GM21390 (cell line): ENCODE results near the gene OGDH.
"Not testable (repeated sequence)": the region's sequence is repeated elsewhere in the genome, so short reads cannot be mapped to it uniquely, and the experiment has no call there.

Experiments used
- ATAC-seq: cut with Tn5 transposase; IDR thresholded peaks from one replicate; pipeline ENCODE4 v1.9.1; 2021; ENCODE audit not compliant: unreplicated experiment

The OGDH gene

DNA sequence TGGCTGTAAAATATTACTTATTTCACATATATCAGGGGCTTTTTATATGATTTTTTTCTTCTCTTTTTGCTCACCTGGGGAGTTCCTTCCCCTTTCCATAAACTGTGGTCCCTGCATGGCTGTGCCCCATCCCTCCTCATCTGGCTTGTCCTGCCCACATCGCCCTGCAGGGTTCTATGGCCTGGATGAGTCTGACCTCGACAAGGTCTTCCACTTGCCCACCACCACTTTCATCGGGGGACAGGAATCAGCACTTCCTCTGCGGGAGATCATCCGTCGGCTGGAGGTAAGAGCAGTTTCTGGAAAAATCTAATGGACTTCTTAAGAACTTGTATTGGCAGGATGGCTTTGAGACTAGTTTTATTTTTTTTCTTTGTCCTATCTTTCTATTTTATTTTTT is 60.1 kb downstream of the OGDH start:
- ATAC-seq = no peak

- ATAC-seq = no peak
Observed at GRCh38 chr7:44667190-44667589, 60.8 kb downstream of the OGDH start.

- ATAC-seq = no peak
Observed at GRCh38 chr7:44671069-44671468, 64.6 kb downstream of the OGDH start.

DNA sequence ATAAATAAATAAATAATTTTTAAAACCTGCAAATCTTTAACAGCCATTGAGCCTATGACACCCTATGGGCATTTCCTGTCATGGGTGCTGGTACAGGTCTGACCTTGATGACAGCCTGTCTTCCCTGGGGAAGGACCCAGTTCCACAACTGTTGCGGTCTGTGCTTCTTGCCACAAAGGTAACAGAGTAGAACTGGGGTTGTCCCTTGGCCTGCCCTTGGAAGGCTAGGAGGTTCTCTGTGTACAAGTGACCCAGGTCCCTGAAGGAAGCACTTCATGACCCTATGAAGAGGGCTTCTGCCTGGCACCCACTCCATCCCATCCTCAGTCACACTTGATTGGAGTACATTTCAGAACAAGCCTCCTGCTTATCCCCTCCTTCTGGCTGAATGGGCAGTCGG is 66.9 kb downstream of the OGDH start:
- no peak for ATAC-seq

- no peak for ATAC-seq
Observed at GRCh38 chr7:44673771-44674170, 67.3 kb downstream of the OGDH start.

- ATAC-seq = no peak
Observed at GRCh38 chr7:44674381-44674780, 68.0 kb downstream of the OGDH start.

- no peak for ATAC-seq
Observed at GRCh38 chr7:44676776-44677175, 70.3 kb downstream of the OGDH start.

DNA sequence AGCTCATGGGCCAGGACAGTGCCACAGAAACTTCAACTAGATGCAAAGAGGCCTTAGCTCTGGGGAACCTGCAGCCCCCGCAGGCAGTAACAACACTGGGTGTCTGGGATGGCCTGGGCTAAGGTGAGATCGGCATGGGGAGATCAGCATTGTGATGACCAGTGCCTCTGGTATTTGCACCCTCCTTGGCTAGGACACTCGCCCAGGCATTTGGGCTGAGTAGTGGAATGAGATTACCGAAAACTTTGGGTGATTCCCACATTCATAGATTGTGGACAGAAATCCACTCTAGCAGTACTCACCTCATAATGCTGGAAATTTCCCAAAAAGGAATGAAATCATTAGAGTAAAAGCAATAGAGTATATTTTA is 71.7 kb downstream of the OGDH start:
- no peak for ATAC-seq

DNA sequence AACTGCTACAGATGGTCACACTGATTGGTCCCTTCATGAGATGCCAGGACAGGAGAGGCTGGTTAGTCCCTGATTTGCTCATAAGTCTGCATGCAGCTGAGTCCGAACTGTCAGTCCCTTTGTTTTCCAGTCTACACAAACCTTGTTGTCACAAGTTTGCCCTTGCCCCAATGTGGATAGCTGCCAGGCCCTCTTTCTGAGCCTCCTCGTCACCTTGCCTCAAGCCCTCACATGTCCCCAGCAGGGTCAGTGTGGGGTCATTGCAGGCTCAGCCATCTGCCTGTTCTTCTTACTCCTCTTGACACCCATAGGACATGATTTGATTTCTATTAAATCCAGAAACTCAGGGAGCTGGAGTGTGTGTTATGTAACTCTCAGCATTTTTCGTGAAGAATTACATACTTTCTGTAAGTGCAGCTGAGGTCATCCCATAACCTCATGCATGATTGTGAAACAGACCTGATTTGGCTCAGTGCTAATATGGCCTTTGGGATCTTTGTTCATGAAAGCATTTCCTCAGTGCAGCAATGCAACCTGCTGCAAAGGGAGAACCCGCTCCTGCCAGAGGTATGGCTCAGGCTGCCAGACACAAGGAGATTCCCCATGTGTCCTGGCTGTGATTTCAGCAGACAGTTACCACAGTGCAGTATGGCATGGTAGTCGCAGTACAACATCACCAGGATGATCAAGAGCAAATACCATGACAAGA is 72.2 kb downstream of the OGDH start:
- ATAC-seq = no peak

DNA sequence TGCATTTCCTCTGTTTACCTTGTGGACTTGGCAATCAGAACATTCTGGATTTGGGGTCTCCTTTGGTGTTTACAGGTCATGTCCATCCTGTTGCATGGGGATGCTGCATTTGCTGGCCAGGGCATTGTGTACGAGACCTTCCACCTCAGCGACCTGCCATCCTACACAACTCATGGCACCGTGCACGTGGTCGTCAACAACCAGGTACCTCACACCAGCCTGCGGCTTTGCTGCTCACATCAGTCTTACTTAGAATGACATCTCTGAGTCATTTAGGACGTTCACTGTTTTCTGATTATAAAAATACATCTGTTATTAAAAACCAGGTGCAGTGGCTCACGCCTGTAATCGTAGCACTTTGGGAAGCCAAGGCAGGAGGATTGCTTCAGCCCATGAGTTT is 75.2 kb downstream of the OGDH start:
- ATAC-seq = no peak

- no peak for ATAC-seq
Observed at GRCh38 chr7:44685723-44686122, 79.3 kb downstream of the OGDH start.

GRCh38 chr7:44689427-44689826 is 83.0 kb downstream of the OGDH start:
- no peak for ATAC-seq

- no peak for ATAC-seq
Observed at GRCh38 chr7:44693641-44694313, 87.3 kb downstream of the OGDH start.

GRCh38 chr7:44694326-44694725 is 87.9 kb downstream of the OGDH start:
- ATAC-seq = no peak

DNA sequence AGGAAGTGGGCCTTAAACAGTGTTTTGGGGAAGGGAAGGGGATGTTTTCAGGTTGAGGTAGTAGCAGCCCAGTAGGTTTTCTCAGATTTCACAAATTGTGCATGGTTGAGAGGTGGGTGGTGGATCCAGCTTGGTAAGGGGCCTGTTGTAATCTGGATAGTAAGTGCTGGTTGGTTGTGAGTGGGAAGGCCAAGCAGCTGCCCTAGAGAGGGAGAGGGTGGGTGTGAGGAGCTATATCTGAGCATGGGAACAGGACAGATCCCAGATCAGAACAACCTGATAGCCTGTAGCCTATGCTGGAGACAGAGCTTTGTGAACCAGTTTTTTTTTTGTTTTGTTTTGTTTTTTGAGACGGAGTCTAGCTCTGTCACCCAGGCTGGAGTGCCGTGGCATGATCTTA is 88.3 kb downstream of the OGDH start:
- no peak for ATAC-seq

- ATAC-seq = no peak
Observed at GRCh38 chr7:44695756-44696155, 89.3 kb downstream of the OGDH start.

DNA sequence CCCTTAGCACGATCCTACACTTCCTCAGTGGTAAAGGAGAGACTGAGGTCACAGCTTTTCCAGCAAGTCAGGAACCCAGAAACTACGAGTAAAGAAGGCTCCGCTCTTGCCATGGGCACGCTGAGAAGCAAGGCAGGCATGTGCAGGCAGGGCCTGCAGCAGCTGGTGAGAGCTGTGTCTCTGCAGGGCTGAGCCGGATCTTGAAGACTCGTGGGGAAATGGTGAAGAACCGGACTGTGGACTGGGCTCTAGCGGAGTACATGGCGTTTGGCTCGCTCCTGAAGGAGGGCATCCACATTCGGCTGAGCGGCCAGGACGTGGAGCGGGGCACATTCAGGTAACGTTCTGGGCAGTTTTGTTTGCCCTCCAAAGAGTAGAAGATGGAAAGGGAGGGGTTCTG is 90.3 kb downstream of the OGDH start:
- no peak for ATAC-seq

DNA sequence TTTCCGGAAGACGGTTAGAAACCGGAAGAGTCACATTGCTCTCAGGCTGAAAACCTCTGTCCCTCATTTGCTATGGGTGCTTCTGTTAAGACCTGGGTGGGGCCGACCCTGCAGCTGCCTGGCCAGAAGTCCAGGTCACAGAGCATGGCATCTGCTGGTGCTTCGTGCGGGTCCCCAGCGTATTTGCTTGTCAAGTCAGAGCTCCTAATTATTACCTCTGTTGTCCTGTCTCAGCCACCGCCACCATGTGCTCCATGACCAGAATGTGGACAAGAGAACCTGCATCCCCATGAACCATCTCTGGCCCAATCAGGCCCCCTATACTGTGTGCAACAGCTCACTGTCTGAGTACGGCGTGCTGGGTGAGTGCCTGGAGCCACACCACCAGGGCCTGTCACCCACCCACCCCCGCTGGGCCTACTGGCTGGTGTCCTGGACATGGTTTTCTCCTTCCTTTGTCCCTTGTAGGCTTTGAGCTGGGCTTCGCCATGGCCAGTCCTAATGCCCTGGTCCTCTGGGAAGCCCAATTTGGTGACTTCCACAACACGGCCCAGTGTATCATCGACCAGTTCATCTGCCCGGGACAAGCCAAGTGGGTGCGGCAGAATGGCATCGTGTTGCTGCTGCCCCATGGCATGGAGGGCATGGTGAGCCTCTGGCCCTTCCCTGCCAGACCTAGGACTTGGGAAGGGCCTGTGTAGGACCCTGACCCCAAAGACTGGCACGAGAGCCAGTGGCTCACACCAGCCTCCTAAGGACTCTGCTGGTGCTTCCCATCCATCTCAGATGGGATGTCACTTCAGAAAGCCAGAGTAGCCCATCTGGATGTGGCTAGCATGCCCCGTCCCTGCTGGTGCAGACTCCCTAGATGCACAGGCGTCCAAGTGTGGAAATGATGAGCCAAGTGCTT is 91.0 kb downstream of the OGDH start:
- no peak for ATAC-seq

DNA sequence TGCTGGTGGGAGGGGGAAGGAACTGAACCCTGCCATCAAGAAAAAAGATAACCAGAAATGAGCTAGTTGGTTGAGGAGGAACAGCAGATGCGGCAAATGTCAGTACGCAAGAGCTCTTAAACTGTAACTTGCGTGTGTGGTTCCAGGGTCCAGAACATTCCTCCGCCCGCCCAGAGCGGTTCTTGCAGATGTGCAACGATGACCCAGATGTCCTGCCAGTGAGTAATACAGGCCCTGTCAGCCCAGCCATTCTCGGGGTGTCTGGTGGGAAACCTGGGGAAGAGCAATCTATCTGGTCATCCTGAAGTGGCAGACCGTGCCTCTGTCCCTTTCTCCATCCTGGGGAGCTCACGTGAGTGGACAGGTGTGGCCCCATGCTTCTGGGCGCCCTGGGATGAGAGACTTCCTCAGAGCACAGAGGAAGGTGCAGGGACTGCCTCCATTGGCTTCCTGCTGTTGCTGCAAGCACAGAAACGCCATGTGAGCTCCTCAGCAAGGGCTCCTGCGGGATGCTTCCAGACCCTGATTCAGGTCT is 91.7 kb downstream of the OGDH start:
- ATAC-seq = no peak

GRCh38 chr7:44699598-44699997 is 93.2 kb downstream of the OGDH start:
- not testable (repeated sequence) for ATAC-seq

- ATAC-seq = no peak
Observed at GRCh38 chr7:44700322-44700721, 93.9 kb downstream of the OGDH start.

GRCh38 chr7:44703391-44703790 is 97.0 kb downstream of the OGDH start:
- ATAC-seq = not testable (repeated sequence)
